ENCODE results near the gene TET3.

GRCh38 chr2:73944714-73945113 lies 40.0 kb upstream of the TET3 start:
- no peak for TF ChIP-seq CTCF (conservative IDR thresholded peaks at IDR 0.05 in 1 of 2, IDR thresholded peaks at IDR 0.05 in 1 of 2; ENCODE audit: low read depth in 1 of 2, low read length in 2 of 2)
- no peak for TF ChIP-seq EZH2 (IDR thresholded peaks at IDR 0.05; ENCODE audit: low read length, missing control alignments)
